ENCODE measurements around the gene IRF2.
"Not testable (repeated sequence)": the region's sequence is repeated elsewhere in the genome, so short reads cannot be mapped to it uniquely, and the experiment has no call there.

The IRF2 gene

DNA sequence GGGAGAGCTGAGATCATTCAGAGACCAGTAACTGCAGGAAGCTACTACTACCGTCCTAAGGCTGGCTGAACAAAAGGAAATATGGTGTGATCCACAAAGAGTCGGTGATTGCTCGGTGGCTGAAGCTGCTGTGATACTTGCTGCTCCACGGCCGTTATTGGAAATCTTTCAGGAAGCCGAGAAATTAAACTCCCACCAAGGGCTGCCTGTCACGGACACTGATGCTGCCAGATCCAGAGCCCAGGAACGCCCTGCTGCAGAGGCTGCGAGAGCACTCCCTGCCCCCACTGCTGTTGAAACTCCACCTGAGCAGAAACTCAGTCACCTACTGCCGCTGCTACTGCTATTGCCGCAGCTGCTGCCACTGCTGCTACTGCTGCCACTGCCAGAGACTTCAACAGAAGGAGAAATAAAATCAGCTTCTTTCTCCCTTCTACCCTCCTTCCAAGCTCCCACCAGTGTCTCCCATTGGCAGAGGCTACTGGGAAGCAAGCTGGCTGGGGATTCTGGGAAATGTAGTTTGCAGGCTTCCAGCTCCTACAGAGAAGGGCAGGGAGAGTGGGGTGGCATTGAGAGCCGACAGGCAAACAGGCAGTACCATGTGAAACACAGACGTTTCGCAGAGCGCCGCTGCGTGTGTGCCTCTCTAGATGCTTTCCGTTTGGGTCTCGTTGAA lies 130.7 kb downstream of the IRF2 start:
- peak; percentile 52 for DNase-seq

DNA sequence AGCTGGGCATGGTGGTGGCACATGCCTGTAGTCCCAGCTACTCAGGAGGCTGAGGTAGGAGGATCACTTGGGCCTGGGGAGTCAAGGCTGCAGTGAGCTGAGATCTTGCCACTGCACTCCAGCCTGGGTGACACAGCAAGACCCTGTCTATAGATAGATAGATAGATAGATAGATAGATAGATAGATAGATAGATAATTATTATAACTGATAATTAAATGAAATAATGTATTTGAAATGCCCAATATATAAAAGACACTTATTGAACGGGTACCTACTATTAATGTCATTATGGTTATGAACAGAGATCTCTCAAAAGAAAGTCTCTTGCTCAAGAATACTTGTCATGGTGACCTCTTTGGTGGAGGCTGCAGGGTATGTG lies 131.5 kb downstream of the IRF2 start:
- not testable (repeated sequence) for DNase-seq

DNA sequence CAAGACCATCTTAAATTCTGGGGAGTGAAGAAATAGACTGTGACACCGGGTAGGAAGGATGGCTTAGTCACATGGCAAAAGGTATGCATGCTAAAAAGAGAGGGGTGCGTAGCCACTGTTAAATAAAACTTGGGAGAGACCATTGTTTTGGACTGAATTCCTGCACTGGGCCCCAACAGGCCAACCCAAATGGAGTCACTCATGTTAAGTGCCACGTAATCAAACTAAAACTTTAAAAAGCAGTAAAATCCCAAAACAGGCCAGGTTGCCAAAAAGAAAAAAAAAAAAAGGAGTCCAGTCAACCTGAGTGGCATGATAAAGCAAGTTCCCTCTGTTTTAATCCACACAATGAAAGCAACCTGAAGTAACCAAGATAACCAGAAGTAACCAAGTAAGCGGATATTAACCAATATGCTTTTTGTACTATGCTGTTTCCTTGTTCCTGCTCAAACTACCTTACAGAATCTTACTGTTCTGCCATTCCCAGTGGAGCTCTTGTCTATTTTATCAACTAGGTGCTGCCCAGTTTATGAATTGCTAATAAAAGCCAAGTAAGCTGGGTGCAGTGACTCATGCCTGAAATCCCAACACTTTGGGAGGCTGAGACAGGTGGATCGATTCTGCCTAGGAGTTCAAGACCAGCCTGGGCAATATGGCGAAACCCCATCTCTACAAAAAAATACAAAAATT lies 132.0 kb downstream of the IRF2 start:
- no peak for DNase-seq

DNA sequence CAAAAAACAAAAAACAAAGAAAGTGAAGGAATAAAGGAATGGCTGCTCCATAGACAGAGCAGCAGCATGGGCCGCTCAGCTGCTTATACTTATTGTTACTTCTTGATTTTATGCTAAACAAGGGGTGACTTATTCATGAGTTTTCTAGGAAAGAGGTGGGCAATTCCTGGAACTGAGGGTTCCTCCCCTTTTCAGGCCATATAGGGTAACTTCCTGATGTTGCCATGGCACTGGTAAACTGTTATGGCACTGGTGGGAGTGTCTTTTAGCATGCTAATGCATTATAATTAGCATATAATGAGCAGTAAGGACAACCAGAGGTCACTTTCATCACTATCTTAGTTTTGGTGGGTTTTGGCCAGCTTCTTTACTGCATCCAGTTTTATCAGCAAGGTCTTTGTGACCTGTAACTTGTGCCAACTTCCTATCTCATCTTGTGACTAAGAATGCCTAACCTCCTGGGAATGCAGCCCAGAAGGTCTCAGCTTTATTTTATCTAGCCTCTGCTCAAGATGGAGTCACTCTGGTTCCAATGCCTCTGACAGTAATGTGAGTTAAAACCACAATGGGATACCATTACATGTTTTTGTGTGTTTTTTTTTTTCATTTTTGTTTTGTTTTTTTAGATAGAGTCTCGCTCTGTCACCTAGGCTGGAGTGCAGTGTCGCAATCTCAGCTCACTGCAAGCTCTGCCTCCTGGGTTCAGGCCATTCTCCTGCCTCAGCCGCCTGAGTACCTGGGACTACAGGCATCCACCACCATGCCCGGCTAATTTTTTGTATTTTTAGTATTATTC lies 134.8 kb downstream of the IRF2 start:
- not testable (repeated sequence) for DNase-seq

DNA sequence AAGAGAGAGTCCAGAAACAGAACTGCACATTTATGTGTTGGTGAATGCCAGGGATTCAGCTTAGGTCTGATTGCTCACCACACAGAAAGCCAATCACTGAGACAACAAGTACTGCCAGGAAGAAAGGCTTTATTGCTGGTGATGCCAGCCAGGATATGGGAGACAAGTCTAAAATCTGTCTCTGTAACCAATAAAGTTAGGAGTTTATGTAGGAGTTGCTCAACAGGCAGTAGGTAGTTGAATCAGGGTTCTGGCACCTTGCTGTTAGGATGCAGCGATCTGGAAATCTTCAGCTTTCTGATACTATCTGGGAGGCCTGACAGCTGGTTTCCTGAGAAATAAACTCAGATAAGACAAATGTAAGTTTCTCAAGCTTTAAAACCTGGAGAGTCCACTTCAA lies 136.4 kb downstream of the IRF2 start:
- DNase-seq: no peak

All from NCI-H2107 (cell line).